Measurements from ENCODE around the gene ETHE1. TPM values are rescaled to one million over a fixed set of nuclear protein-coding genes. Genes with fewer than 3 reads are reported as not detected.

The ETHE1 gene
- total and polyA plus RNA-seq, 2 of the 8 experiments (the other 6 are each of a cell fraction or from before 2014, with no cell fraction given), result 19.9 to 96.0 TPM

DNA sequence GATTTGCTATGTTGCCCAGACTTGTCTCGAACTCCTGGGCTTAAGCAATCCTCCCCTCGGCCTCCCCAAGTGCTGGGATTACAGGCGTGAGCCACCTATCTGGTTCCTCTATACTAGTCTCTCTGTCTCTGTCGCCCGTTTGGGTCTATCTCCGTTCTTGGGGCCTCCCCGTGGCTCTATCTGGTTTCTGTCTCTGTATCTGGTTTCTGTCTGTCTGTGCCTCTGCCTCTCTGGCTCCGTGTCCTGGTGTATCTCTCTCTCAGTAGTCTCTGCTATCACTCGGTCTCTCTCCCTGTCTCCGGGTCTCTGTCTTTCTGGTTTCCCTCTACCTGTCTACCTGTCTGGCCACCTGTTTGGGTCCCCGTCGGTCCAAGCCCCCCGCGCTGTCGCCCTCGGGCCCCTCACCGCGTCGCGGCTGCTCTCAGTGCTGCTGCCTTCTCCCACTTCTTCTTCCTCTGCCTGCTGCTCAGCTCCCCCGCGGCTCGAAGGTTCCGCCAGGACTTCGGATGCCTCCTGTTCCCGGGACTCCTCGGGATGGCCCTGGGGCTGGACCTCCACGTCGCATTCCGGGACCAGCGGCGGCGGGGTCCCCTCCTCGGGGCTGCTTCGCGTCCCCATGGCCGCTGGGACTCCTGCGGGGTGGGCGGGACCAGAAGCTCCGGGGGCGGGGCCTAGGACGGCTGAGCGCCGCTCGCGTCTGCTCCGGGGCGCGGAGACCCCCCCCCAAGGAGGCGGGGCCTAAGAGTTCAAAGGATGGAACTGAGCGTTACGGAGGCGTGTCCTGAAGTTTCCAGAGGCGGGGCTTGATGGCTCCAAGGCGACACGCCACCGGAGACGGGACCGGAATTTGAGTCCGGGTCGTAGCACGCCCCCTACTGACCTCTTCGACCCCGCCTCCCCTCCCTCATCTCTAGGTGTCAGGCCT is 23.2 kb downstream of the ETHE1 start:
- Histone ChIP-seq H4K5ac (ENCODE audit: insufficient read length, low read depth, low read length) (peak overlapping the region; percentile 72), H3K4ac (replicated peaks; ENCODE audit: insufficient read length, low read depth, low read length) (no peak overlapping the region), H3K56ac (replicated peaks; ENCODE audit: insufficient read length, low read depth, low read length) (peak overlapping the region; percentile 65), H3K4me2 (ENCODE audit: insufficient read depth in 1 of 2, low read depth in 2 of 2, low read length in 2 of 2) (peak overlapping the region; percentile 88 to 95), H3K79me1 (ENCODE audit: low read depth, low read length) (no peaks in the 10 kb centered on the region), H3K79me2 (ENCODE audit: control insufficient read depth in 1 of 2, insufficient read depth in 2 of 2, low read length in 2 of 2) (no peaks in the 10 kb centered on the region), H3K9me3 (ENCODE audit: insufficient read depth in 2 of 2, low read depth in 1 of 2, low read length in 1 of 2) (no peaks in the 10 kb centered on the region), H3K4me1 (replicated peaks in 1 of 4; ENCODE audit: control insufficient read depth in 3 of 4, insufficient read depth in 4 of 4, low read length in 3 of 4) (peaks cover 0 to 6% (median 0%) of the 10 kb centered on the region in 4 experiments; a peak in 1 of 7 replicates), H2BK120ac (replicated peaks; ENCODE audit: low read depth, low read length) (no peak overlapping the region), H3K23ac (ENCODE audit: insufficient read length) (no peak overlapping the region), H2AFZ (ENCODE audit: low read length) (peak overlapping the region; percentile 10; the same call in 1 of the 2 replicates), H3K9ac (replicated peaks in 1 of 4; ENCODE audit: extremely low read depth in 1 of 4, low read depth in 3 of 4, low read length in 3 of 4) (peak overlapping the region in 3 of 4 experiments; percentile 28 to 49 (median 34); a peak in 4 of 7 replicates), H4K91ac (replicated peaks; ENCODE audit: insufficient read length, low read length) (no peak overlapping the region), H3K14ac (ENCODE audit: insufficient read length) (no peak overlapping the region), H4K8ac (ENCODE audit: extremely low read depth, insufficient read depth, low read length) (peak overlapping the region; percentile 46; the same call in 1 of the 2 replicates), H2BK5ac (ENCODE audit: low read depth, low read length) (peak overlapping the region; percentile 35; the same call in 1 of the 2 replicates), H2BK15ac (ENCODE audit: low read length) (peak overlapping the region; percentile 72; the same call in 1 of the 2 replicates), H3K4me3 (ENCODE audit: extremely low read depth in 1 of 4, insufficient read depth in 2 of 4, low read depth in 3 of 4, low read length in 4 of 4) (peak overlapping the region; percentile 74 to 91 (median 76)), H3K23me2 (ENCODE audit: low read depth, low read length) (peaks cover 18% of the 10 kb centered on the region; the same call in 1 of the 2 replicates), H3K27ac (ENCODE audit: low read depth, low read length) (no peak overlapping the region), H3K27me3 (replicated peaks in 1 of 4; ENCODE audit: control insufficient read depth in 3 of 4, extremely low read depth in 1 of 4, insufficient read depth in 3 of 4, low read length in 3 of 4) (peaks cover 3 to 16% (median 14%) of the 10 kb centered on the region in 4 experiments), H2BK12ac (ENCODE audit: low read depth, low read length) (0 out of 2 replicates have a peak overlapping the region, but pooled peaks have one; percentile 39), H2AK5ac (ENCODE audit: low read depth, low read length) (no peak overlapping the region), H4K20me1 (replicated peaks in 1 of 2; ENCODE audit: control insufficient read depth in 1 of 2, insufficient read depth in 2 of 2, low read length in 2 of 2) (peaks cover 0 to 2% of the 10 kb centered on the region in 2 experiments), H3K36me3 (ENCODE audit: control insufficient read depth in 2 of 4, insufficient read depth in 4 of 4, low read length in 3 of 4) (no peaks in the 10 kb centered on the region), H3K18ac (ENCODE audit: extremely low read depth, low read length) (peak overlapping the region; percentile 83), H2BK20ac (ENCODE audit: low read length) (no peak overlapping the region)
- DNase-seq (ENCODE audit: low read depth in 1 of 2, low spot score in 2 of 2) (peak; percentile 87 to 99), FAIRE-seq (no peak)
- WGBS, 2 experiments (ENCODE audit: extremely low coverage in 1 of 2, insufficient coverage in 1 of 2, insufficient read length in 1 of 2, insufficient replicate concordance in 2 of 2, low coverage in 1 of 2, low lambda C conversion rate in 2 of 2, missing lambda C conversion rate in 1 of 2), result 12% methylated on average over 25 of the region's 64 CpGs; no CpG with 5 or more reads in 1 of the 2 experiments
- POLR2A ChIA-PET (ENCODE audit: partially characterized antibody), result interaction anchor here (0.6 to 1.5 kb wide), 6 partner anchors 17 to 1103 kb away, joined by 3 to 4 read pairs (median 3); partner anchors contain the start of gene LYPD3
- CTCF ChIA-PET (ENCODE audit: partially characterized antibody), result interaction anchor here (0.6 to 2.3 kb wide), 15 partner anchors 9 to 78 kb away, joined by 3 to 15 read pairs (median 3); partner anchors contain the start of gene LYPD3
- TF ChIP-seq TAF1 (IDR thresholded peaks at IDR 0.05; ENCODE audit: low read depth, low read length) (no peak), SIX5 (IDR thresholded peaks at IDR 0.05; ENCODE audit: low read depth, low read length) (no peak), ASH2L (IDR thresholded peaks at IDR 0.05; ENCODE audit: low read length) (no peak), RAD21 (IDR thresholded peaks at IDR 0.05 in 1 of 2, conservative IDR thresholded peaks at IDR 0.05 in 1 of 2; ENCODE audit: low read depth in 2 of 2, low read length in 2 of 2) (peak; percentile 34 to 37; a peak in 3 of 4 replicates), YY1 (IDR thresholded peaks at IDR 0.05; ENCODE audit: low read depth, low read length) (0 out of 2 replicates have a peak, but pooled peaks have one; percentile 21), TBP (IDR thresholded peaks at IDR 0.05; ENCODE audit: low read depth, low read length) (no peak)
- TF ChIP-seq, protein P1, sequence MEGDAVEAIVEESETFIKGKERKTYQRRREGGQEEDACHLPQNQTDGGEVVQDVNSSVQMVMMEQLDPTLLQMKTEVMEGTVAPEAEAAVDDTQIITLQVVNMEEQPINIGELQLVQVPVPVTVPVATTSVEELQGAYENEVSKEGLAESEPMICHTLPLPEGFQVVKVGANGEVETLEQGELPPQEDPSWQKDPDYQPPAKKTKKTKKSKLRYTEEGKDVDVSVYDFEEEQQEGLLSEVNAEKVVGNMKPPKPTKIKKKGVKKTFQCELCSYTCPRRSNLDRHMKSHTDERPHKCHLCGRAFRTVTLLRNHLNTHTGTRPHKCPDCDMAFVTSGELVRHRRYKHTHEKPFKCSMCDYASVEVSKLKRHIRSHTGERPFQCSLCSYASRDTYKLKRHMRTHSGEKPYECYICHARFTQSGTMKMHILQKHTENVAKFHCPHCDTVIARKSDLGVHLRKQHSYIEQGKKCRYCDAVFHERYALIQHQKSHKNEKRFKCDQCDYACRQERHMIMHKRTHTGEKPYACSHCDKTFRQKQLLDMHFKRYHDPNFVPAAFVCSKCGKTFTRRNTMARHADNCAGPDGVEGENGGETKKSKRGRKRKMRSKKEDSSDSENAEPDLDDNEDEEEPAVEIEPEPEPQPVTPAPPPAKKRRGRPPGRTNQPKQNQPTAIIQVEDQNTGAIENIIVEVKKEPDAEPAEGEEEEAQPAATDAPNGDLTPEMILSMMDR (IDR thresholded peaks at IDR 0.05; ENCODE audit: control extremely low read depth in 1 of 3, insufficient read depth in 1 of 3, low read depth in 1 of 3, low read length in 3 of 3), result peak; percentile 33 to 52 (median 51); a peak in 3 of 4 replicates

Measured in H1 (cell line).